ENCODE results near the gene SPATS2.

DNA sequence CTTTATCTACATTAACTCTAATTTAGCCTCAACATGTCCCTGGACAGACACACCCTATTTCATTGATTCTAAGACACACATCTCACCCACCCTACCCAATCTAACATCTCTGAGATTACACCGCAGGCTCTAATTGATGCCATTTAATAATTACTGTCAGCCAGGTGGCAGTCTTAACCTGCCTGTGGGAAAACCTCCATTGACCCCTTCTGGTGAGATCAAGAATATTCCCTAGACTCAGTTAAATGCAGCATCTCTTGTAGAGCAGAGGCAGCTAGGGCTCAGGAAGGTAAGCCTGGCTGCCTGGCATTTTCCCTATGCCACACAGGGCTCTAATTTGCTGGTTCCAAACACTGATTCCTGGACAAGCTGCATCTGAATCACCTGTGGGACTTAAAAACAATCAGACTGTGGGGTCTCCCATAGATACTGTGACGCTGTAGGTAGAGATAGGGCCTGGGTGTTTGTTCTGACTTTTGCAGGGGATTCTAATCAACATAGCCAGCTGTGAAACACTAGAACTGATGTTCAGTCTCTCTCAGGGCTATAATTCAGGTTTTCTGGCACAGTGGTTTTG, 186.3 kb downstream of the SPATS2 start:
- TF ChIP-seq, protein P1, sequence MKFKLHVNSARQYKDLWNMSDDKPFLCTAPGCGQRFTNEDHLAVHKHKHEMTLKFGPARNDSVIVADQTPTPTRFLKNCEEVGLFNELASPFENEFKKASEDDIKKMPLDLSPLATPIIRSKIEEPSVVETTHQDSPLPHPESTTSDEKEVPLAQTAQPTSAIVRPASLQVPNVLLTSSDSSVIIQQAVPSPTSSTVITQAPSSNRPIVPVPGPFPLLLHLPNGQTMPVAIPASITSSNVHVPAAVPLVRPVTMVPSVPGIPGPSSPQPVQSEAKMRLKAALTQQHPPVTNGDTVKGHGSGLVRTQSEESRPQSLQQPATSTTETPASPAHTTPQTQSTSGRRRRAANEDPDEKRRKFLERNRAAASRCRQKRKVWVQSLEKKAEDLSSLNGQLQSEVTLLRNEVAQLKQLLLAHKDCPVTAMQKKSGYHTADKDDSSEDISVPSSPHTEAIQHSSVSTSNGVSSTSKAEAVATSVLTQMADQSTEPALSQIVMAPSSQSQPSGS (tag by site-specific recombination; IDR thresholded peaks at IDR 0.05; ENCODE audit: low read depth), result no peak
- TF ChIP-seq, protein P2, sequence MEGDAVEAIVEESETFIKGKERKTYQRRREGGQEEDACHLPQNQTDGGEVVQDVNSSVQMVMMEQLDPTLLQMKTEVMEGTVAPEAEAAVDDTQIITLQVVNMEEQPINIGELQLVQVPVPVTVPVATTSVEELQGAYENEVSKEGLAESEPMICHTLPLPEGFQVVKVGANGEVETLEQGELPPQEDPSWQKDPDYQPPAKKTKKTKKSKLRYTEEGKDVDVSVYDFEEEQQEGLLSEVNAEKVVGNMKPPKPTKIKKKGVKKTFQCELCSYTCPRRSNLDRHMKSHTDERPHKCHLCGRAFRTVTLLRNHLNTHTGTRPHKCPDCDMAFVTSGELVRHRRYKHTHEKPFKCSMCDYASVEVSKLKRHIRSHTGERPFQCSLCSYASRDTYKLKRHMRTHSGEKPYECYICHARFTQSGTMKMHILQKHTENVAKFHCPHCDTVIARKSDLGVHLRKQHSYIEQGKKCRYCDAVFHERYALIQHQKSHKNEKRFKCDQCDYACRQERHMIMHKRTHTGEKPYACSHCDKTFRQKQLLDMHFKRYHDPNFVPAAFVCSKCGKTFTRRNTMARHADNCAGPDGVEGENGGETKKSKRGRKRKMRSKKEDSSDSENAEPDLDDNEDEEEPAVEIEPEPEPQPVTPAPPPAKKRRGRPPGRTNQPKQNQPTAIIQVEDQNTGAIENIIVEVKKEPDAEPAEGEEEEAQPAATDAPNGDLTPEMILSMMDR (tag by site-specific recombination; IDR thresholded peaks at IDR 0.05), result peak; percentile 86
- no peak for TF ChIP-seq ZNF274 (IDR thresholded peaks at IDR 0.05; ENCODE audit: low read length)
- TF ChIP-seq ZNF274 (tag by site-specific recombination; IDR thresholded peaks at IDR 0.05; ENCODE audit: borderline replicate concordance), result no peak
- no peak for TF ChIP-seq ZNF121 (tag by site-specific recombination; IDR thresholded peaks at IDR 0.05)
- no peak for TF ChIP-seq ZBTB8A (tag by site-specific recombination; IDR thresholded peaks at IDR 0.05)
- TF ChIP-seq ZNF747 (tag by site-specific recombination; IDR thresholded peaks at IDR 0.05), result no peak
- no peak for TF ChIP-seq ZNF24 (tag by site-specific recombination; IDR thresholded peaks at IDR 0.05)
- no peak for TF ChIP-seq GLI2 (tag by site-specific recombination; IDR thresholded peaks at IDR 0.05; ENCODE audit: borderline replicate concordance, low read depth)
- no peak for TF ChIP-seq RBAK (tag by site-specific recombination; IDR thresholded peaks at IDR 0.05)
- TF ChIP-seq ZFP37 (tag by site-specific recombination; IDR thresholded peaks at IDR 0.05), result no peak
